Fibroblast of the aortic adventitia (primary cell): ENCODE measurements around the gene TEF. TPM values are rescaled to one million over a fixed set of nuclear protein-coding genes. Genes with fewer than 3 reads are reported as not detected.

Experiments
- DNase-seq: peaks from one replicate; pipeline ENCODE4 v3.0.0-alpha.2; 2010; ENCODE audit warnings: low read depth
- H3K4me3 ChIP-seq: 2 replicates; pipeline ENCODE4 v1.5.1; 2011; ENCODE audit warnings: low read depth, mild to moderate bottlenecking, control low read depth, low read length, moderate library complexity
- total RNA-seq: library from RNA; depleted of rRNA; stranded (reverse); fragments of >200 nt; gene quantifications from 2 replicates; pipeline ENCODE4 v1.2.3, GENCODE V29; 2012; ENCODE audit warnings: low replicate concordance
- TF ChIP-seq, protein P1 (sequence below): IDR thresholded peaks from 2 replicates; pipeline ENCODE4 v1.5.1; 2011; ENCODE audit warnings: mild to moderate bottlenecking, low read length, control low read depth, inconsistent platforms; ENCODE audit not compliant: insufficient read depth

Gene TEF
- total RNA-seq, 1 donor = 17.4 TPM

DNA sequence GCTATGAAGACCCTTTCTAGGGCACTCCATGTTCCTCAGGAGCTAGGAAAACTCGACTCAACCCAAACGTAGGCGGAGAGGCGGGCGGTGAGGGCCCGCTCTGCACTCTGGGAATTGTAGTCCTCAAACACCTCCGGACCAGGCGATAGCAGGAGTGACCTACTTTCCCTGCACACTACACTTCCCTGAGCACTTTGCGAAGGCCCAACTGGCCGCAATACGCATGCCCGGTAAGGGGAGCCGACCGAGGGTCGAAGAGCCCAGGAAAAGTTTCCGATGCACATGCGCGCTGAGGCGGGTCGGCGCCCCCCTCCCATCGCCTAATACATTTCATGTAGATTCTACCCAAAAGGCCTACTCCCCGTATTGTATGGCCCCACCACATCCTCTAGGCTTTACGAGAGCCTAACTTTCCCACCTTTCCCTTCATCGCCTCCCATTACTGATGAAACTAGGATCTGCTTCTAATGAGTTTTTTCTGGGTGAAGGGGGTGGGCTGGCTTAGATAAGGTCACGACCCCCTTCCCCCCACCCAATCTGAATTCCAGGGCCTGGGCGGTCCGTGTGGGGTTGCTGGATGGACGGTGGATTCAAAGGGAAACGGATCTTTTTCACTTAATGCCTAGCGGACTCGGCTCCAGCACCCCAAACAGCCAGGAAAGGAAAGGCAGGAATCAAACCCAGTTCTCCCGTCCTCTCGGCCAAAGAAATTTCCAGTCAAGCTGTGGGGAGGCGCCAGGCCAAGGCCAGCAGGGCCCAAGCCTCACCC, 62.8 kb downstream of the TEF start:
- DNase-seq = peak; percentile 96
- peak overlapping the region; percentile 95 for H3K4me3 ChIP-seq
- TF ChIP-seq, protein P1, sequence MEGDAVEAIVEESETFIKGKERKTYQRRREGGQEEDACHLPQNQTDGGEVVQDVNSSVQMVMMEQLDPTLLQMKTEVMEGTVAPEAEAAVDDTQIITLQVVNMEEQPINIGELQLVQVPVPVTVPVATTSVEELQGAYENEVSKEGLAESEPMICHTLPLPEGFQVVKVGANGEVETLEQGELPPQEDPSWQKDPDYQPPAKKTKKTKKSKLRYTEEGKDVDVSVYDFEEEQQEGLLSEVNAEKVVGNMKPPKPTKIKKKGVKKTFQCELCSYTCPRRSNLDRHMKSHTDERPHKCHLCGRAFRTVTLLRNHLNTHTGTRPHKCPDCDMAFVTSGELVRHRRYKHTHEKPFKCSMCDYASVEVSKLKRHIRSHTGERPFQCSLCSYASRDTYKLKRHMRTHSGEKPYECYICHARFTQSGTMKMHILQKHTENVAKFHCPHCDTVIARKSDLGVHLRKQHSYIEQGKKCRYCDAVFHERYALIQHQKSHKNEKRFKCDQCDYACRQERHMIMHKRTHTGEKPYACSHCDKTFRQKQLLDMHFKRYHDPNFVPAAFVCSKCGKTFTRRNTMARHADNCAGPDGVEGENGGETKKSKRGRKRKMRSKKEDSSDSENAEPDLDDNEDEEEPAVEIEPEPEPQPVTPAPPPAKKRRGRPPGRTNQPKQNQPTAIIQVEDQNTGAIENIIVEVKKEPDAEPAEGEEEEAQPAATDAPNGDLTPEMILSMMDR = no peak

DNA sequence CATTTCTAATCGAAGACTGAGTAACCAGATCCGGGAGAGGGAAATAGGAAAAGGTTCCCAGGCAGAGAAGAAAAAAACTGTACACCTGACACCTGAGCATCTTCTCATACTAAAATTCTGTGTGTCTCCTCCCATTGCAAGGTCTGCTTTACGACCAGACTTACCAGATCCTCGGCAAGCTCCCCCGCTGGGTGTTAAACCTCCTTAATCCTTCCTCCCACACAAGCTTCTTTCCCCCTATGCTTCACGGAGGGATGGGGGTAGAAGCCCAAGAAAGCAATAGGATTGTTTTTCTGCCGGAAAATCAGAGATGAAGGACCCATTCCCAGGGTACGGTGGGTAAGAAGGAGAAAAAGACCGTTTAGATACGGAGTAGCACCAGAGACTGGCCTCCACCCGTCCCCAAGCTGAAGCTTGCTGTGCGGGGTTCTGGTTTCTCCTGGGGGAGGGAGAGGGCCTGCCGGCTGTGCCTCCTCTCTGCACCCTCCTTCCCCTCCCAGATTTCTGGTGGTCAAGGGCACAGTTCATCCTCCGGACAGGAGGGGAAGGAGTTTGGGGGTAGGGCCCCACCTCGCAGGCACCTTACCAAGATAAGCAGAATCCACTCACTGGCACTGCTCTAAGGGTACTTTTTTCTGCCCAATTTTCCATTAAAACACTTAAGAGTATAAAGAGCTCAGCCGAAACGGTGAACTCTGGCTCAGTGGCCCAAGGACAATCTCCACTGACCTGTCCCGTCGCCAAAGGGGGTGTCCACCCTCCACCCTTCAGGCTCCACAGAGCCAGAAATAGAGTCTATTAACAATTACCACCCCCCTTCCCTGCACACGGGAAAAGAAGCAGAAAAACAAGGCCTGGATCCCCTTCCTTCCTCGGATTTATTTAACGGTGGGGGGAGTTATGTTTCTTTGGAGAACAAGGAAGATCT, 63.7 kb downstream of the TEF start:
- TF ChIP-seq, protein P1 = no peak
- peak; percentile 6 for DNase-seq
- peak overlapping the region; percentile 95 for H3K4me3 ChIP-seq

DNA sequence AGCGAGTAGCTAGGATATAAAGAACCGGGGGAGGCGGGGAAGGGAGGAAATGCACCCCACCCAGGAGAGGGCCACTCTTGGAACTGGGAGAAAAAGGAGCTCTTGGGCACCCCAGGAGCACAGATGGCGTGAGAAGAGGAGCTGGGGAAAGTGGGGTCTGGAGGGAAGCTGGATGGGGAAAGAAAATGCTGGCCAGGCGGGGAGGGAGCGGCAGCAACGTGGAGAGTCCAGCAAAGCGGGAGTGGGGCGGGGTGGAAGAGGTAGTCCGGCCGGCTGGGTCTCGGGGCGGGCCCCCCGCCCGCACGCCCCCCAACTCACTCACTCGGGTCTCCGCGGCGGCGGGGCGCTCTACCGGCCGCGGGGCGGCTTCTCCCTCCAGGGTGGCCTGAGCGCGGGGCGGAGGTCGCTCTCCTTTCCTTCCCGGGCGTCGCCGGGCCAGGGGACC, 64.3 kb downstream of the TEF start:
- TF ChIP-seq, protein P1 = no peak
- H3K4me3 ChIP-seq = peak overlapping the region; percentile 95
- peak; percentile 6 for DNase-seq

DNA sequence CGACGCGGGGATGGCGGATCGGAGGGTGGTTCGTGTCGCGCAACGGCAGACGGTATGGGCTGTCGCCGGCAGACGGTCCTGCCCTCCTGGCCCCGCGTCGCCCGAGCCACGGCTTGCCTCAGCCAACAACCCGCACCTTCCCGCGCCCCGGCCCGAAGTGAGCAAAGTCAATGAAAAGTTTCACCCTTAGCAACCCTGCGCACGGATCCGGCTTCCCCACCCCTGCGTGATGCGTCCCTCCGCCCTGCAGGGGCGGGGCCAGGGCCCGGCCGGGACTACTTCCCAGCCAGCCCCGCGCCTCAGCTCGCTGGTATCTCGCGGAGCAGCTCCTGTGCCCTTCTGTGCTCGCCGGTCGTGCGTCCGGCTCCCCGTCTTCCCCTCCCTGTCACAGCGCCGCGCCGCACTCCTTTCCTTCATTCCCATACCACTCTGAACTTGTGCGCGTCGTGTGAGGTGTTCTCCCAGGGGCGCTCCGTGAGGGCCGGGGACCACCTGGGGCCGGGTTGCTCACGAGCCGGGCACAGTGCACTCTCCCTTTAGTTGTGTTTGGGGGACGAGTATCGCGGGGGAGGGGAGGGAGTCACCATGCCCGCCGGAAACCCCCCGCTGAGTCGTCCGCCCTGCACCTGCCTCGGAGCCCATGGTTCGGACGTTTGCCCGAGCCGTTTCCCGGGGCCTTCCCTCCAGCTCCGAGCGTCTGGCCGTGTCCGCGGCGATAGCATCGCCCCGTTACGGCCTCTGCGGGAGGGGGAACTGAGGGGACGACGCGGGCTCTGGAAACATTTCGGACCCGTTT, 65.1 kb downstream of the TEF start, which contains the start of gene TOB2:
Gene TOB2, minus strand, starts transcription at position 163 of the 796 bp plus-strand sequence. CDS start 9,456 bp downstream, outside the sequence.
- peak within 1 kb of the TSS; percentile 95 for H3K4me3 ChIP-seq
- TF ChIP-seq, protein P1 = no peak
- DNase-seq = peak; percentile 94

DNA sequence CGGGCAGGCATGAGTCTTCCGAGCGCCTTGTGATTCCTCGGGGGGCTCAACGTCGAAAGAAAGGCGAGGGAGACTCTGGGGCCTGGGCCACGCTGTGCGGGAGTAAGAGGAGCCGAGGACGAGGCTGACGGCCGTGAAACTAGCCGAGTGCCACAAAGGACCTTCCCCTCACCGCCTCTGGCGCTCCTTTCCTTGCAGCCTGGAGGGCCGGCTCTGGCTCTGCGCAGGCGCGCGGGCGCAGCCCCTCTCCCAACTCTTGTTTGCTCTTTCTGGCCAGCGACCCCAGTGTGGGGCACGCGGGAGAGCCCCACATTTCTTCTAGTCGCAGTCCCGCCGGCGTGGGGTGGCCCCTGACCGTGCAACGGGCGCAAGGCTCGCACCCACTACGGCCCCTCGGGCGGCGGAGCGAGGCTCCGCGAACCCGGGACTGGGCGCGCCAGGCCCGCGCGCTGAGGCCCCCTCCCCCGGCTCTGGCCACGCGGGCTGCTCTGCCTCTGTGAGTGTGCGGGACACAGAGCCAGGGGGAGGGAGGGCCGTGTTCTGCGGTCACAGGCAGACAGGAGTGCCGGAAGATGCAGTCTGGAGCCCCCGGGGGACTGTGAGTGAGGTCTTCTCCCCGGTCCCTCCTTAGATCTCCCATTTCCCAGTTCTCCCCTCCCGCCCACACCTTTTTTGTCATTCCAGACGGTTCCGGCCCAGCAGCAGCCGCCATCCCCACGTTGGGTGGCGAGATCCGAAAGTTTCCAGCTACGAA, 65.9 kb downstream of the TEF start:
- H3K4me3 ChIP-seq = peak overlapping the region; percentile 95
- peak; percentile 53 for DNase-seq

More for the DNA sequence above, 65.9 kb downstream of the TEF start:
- TF ChIP-seq, protein P1 = no peak
